OCI-LY3 (cell line): ENCODE data around the gene AATF.

Experiments used
- EZH2phosphoT487 ChIP-seq: fragments of 200-600 bp; shearing (Covaris generic); IDR thresholded peaks from 2 replicates; pipeline ENCODE4 v1.6.1; 2018; ENCODE audit warnings: antibody characterized with exemption, mixed run types, low read depth
- TF ChIP-seq, protein P1 (sequence below): fragments of 200-600, 300-600 bp; sonication (generic); IDR thresholded peaks from 2 replicates; pipeline ENCODE4 v1.5.1; 2014; ENCODE audit warnings: antibody characterized with exemption, low read length, low read depth

DNA sequence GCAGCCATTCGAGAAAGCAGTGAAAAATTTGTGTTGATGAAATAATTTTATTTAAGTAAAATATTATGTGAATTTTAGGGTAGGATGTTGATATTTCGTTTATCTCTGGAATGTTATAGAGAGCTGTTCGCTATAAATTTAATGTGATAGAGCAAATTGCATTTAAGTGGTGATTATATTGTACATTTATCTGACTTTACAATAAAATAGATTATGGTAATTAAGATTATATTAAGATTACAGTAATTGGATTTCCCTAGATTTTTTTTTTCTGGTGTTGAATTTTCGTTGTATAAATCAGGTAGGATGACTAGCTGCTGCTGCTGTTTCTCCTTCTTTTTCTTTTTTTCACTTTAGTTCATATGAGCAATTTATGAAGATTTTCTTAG, 71.0 kb downstream of the AATF start:
- TF ChIP-seq, protein P1, sequence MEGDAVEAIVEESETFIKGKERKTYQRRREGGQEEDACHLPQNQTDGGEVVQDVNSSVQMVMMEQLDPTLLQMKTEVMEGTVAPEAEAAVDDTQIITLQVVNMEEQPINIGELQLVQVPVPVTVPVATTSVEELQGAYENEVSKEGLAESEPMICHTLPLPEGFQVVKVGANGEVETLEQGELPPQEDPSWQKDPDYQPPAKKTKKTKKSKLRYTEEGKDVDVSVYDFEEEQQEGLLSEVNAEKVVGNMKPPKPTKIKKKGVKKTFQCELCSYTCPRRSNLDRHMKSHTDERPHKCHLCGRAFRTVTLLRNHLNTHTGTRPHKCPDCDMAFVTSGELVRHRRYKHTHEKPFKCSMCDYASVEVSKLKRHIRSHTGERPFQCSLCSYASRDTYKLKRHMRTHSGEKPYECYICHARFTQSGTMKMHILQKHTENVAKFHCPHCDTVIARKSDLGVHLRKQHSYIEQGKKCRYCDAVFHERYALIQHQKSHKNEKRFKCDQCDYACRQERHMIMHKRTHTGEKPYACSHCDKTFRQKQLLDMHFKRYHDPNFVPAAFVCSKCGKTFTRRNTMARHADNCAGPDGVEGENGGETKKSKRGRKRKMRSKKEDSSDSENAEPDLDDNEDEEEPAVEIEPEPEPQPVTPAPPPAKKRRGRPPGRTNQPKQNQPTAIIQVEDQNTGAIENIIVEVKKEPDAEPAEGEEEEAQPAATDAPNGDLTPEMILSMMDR: no peak
- TF ChIP-seq EZH2phosphoT487: no peak
